Smooth muscle cell (in vitro differentiated cells): ENCODE data around the gene SPECC1L. TPM values are rescaled to one million over a fixed set of nuclear protein-coding genes. Genes with fewer than 3 reads are reported as not detected.

ENCODE experiments used
- DNase-seq: peaks from one replicate; lab custom pipeline; 2025; ENCODE audit not compliant: unreplicated experiment; lab: John Stamatoyannopoulos, UW
- H2AFZ ChIP-seq: fragments of 200-600 bp; sonication (generic); 2 replicates; pipeline ENCODE4 v1.6.0; 2016; ENCODE audit warnings: antibody characterized with exemption, low read depth, mild to moderate bottlenecking
- H3F3A ChIP-seq: fragments of 200-600 bp; sonication (generic); 2 replicates; pipeline ENCODE4 v1.6.0; 2017; ENCODE audit warnings: antibody characterized with exemption, low read depth
- H3K27ac ChIP-seq: fragments of 200-600 bp; sonication (generic); 2 replicates; pipeline ENCODE4 v1.5.1; 2016; ENCODE audit warnings: low read depth, mild to moderate bottlenecking
- H3K27me3 ChIP-seq: fragments of 200-600 bp; sonication (generic); 2 replicates; pipeline ENCODE4 v1.6.1; 2016; ENCODE audit warnings: low read depth, mild to moderate bottlenecking
- H3K36me3 ChIP-seq: fragments of 200-600 bp; sonication (generic); 2 replicates; pipeline ENCODE4 v1.5.1; 2016; ENCODE audit warnings: low read depth
- H3K4me1 ChIP-seq: fragments of 200-600 bp; sonication (generic); 2 replicates; pipeline ENCODE4 v1.5.1; 2016; ENCODE audit warnings: low read depth
- H3K4me2 ChIP-seq: fragments of 200-600 bp; sonication (generic); 2 replicates; pipeline ENCODE4 v1.6.0; 2016; ENCODE audit warnings: mild to moderate bottlenecking
- H3K4me3 ChIP-seq: fragments of 200-600 bp; sonication (generic); 2 replicates; pipeline ENCODE4 v1.5.1; 2016; ENCODE audit warnings: mild to moderate bottlenecking
- H3K79me2 ChIP-seq: fragments of 200-600 bp; sonication (generic); 2 replicates; pipeline ENCODE4 v1.6.0; 2016; ENCODE audit warnings: low read depth, mild to moderate bottlenecking
- H3K9ac ChIP-seq: fragments of 200-600 bp; sonication (generic); 2 replicates; pipeline ENCODE4 v1.6.0; 2016; ENCODE audit warnings: low read depth
- H3K9me3 ChIP-seq: fragments of 200-600 bp; sonication (generic); replicated peaks from 2 replicates; pipeline ENCODE4 v1.5.1; 2016; ENCODE audit warnings: low read depth
- H4K20me1 ChIP-seq: fragments of 200-600 bp; sonication (generic); 2 replicates; pipeline ENCODE4 v1.6.0; 2016; ENCODE audit warnings: low read depth
- WGBS: methylation state at CpG from one replicate; pipeline ENCODE4 v1.1.7; 2016; ENCODE audit warnings: low lambda C conversion rate; 5-methylcytosine and 5-hydroxymethylcytosine counted together
- polyA plus RNA-seq: library from polyadenylated mRNA; unstranded; fragments of >200 nt; fragmentation: Nextera tagmentation; extraction: Ambion mirVana; gene quantifications from 2 replicates; pipeline ENCODE4 v1.2.1, GENCODE V29; 2016
- total RNA-seq: library from RNA; depleted of rRNA; stranded (reverse); fragments of >200 nt; gene quantifications from 2 replicates; pipeline ENCODE4 v1.2.3, GENCODE V29; 2014
- TF ChIP-seq, protein P1 (sequence below): fragments of 200-600 bp; sonication (generic); IDR thresholded peaks from 2 replicates; pipeline ENCODE4 v1.5.1; 2017; ENCODE audit warnings: borderline replicate concordance, mild to moderate bottlenecking, antibody characterized with exemption; ENCODE audit not compliant: insufficient read depth, poor library complexity, severe bottlenecking

SPECC1L gene
- total and polyA plus RNA-seq, 2 experiments from 2014 or later, result 10.0 to 19.1 TPM

DNA sequence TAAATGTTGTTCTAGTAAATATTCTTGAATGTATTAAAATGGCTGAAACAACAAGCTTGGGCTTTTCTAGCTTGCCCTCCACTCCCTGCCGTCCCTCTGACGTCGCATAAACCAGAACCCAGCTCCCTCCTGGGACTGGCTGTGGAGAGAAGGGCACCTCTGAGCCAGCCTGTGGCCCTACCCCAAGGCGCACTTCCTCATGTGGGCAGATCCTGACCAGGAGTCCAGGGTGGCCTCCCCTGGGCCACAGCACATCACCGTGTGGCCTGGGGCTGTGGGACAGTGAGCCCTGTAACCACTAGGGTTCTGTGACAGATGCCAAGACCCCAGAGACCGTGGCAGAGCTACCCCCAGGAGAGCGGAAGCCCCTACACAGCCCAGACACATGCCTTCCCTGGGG, 146.6 kb downstream of the SPECC1L start:
- WGBS, result 97% methylated on average over 7 of the region's 7 CpGs
- Histone ChIP-seq H3K27ac (no peak overlapping the region), H3K4me3 (no peak overlapping the region), H3K36me3 (no peaks in the 10 kb centered on the region), H4K20me1 (peaks cover 9% of the 10 kb centered on the region), H3K79me2 (no peaks in the 10 kb centered on the region), H3K9me3 (no peaks in the 10 kb centered on the region), H3K9ac (no peak overlapping the region), H3K4me1 (peaks cover 10% of the 10 kb centered on the region), H2AFZ (no peak overlapping the region), H3K27me3 (no peaks in the 10 kb centered on the region), H3K4me2 (no peak overlapping the region), H3F3A (no peaks in the 10 kb centered on the region)
- no peak for DNase-seq
- TF ChIP-seq, protein P1, sequence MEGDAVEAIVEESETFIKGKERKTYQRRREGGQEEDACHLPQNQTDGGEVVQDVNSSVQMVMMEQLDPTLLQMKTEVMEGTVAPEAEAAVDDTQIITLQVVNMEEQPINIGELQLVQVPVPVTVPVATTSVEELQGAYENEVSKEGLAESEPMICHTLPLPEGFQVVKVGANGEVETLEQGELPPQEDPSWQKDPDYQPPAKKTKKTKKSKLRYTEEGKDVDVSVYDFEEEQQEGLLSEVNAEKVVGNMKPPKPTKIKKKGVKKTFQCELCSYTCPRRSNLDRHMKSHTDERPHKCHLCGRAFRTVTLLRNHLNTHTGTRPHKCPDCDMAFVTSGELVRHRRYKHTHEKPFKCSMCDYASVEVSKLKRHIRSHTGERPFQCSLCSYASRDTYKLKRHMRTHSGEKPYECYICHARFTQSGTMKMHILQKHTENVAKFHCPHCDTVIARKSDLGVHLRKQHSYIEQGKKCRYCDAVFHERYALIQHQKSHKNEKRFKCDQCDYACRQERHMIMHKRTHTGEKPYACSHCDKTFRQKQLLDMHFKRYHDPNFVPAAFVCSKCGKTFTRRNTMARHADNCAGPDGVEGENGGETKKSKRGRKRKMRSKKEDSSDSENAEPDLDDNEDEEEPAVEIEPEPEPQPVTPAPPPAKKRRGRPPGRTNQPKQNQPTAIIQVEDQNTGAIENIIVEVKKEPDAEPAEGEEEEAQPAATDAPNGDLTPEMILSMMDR, result no peak

DNA sequence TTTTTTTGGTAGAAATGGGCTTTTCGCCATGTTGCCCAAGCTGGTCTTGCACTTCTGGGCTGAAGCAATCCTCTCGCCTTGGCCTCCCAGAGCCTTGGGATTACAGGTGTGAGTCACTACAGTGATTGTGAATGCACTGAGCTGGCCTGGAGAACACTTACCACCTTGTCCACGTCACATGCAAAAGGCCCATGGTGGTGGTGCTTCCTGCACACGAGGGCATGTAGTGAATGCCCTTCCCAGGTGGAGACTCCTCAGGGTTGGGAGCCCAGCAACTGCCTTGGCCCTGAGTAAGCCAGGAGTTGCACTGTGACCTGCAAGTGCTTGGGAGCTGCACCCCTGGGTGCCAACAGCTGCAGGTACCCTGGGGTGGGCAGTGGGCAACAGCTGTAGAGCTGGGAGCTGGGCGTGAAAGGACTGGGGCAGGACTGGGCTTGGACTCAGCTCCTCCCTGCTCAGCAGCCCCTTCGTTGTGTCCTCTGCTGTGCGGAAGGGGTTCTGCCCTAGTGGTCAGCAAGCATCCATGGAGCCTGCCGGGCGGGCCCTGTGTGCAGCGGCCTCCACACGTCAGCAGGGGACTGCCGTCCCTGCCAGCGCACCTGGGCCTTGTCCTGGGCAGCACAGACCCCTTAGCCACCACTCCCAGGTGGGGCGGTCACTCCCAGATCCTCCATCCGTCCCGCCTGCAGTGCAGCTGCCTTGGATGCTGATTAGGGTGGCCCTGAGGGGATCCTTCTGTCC, 147.4 kb downstream of the SPECC1L start:
- 91% methylated on average over 16 of the region's 16 CpGs for WGBS
- peaks cover 10% of the 10 kb centered on the region for H3K4me1 ChIP-seq
- H3K4me2 ChIP-seq, result no peak overlapping the region
- TF ChIP-seq, protein P1, result no peak
- no peak overlapping the region for H3K27ac ChIP-seq
- H3K9me3 ChIP-seq, result no peaks in the 10 kb centered on the region
- H3K79me2 ChIP-seq, result no peaks in the 10 kb centered on the region
- H3K36me3 ChIP-seq, result no peaks in the 10 kb centered on the region
- DNase-seq, result no peak
- H3K9ac ChIP-seq, result no peak overlapping the region
- no peaks in the 10 kb centered on the region for H3F3A ChIP-seq
- no peak overlapping the region for H2AFZ ChIP-seq
- H3K27me3 ChIP-seq, result no peaks in the 10 kb centered on the region
- H3K4me3 ChIP-seq, result no peak overlapping the region
- no peaks in the 10 kb centered on the region for H4K20me1 ChIP-seq

DNA sequence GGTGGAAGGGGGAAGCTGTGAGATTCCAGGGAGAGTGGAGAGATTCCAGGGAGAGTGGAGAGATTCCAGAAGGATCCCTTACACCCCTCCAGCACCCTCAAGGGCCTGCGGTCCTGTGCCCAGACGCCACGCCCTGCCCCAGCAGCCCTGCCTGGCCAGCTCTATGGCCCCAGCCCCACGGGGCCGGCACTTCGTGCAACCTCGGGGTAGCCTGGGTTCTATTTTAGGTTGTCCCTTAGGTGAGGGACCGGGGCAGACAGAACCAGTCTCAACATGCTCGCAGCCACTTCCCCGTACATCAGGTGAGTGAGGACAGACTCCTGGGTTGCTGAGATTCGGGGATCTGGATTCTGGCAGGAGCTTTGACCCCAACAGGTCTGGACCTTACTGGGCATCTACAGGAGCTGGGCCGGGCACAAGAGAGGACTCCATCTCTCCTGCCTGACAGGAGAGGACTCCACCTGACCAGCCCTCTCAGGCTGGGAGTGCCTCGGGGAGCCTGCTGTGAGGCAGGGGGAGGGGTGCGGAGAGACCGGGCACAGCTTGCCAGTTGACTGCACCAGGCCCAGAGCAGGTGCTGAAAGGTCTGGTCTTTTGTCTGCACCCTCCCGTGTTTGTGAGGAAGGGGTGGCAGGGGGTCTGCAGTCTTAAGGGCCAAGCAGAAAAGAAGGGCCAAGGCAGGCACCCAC, 148.3 kb downstream of the SPECC1L start:
- Histone ChIP-seq H3K4me3 (no peak overlapping the region), H3K4me2 (no peak overlapping the region), H3K27me3 (peaks cover 2% of the 10 kb centered on the region), H4K20me1 (no peaks in the 10 kb centered on the region), H3K27ac (no peak overlapping the region), H3K9ac (no peak overlapping the region), H2AFZ (no peak overlapping the region), H3K36me3 (no peaks in the 10 kb centered on the region), H3F3A (no peaks in the 10 kb centered on the region), H3K4me1 (peaks cover 10% of the 10 kb centered on the region), H3K9me3 (no peaks in the 10 kb centered on the region), H3K79me2 (no peaks in the 10 kb centered on the region)
- WGBS, result 92% methylated on average over 16 of the region's 16 CpGs
- no peak for DNase-seq
- TF ChIP-seq, protein P1, result no peak
